HG02973 (cell line): ENCODE measurements around the gene SLC22A17.

Experiments used
- ATAC-seq: cut with Tn5 transposase; IDR thresholded peaks from one replicate; pipeline ENCODE4 v1.9.1; 2021; ENCODE audit warnings: moderate library complexity; ENCODE audit not compliant: unreplicated experiment

Gene SLC22A17

GRCh38 chr14:23364164-23365035 is 11.7 kb upstream of the SLC22A17 start:
- ATAC-seq: no peak

- ATAC-seq: no peak
Measured at GRCh38 chr14:23362200-23362599, 9.5 kb upstream of the SLC22A17 start.

- no peak for ATAC-seq
Measured at GRCh38 chr14:23361763-23362162, 9.1 kb upstream of the SLC22A17 start.

- no peak for ATAC-seq
Measured at GRCh38 chr14:23361320-23361719, 8.6 kb upstream of the SLC22A17 start.

GRCh38 chr14:23360496-23360895 is 7.8 kb upstream of the SLC22A17 start:
- ATAC-seq: no peak

GRCh38 chr14:23359722-23360447 is 7.2 kb upstream of the SLC22A17 start:
- ATAC-seq: no peak

GRCh38 chr14:23359167-23359626 is 6.5 kb upstream of the SLC22A17 start:
- no peak for ATAC-seq

- ATAC-seq: no peak
Measured at GRCh38 chr14:23358553-23359166, 6.0 kb upstream of the SLC22A17 start.

- no peak for ATAC-seq
Measured at GRCh38 chr14:23358042-23358441, 5.4 kb upstream of the SLC22A17 start.

GRCh38 chr14:23357261-23357660 is 4.6 kb upstream of the SLC22A17 start:
- ATAC-seq: no peak

- ATAC-seq: no peak
Measured at GRCh38 chr14:23356662-23357061, 4.0 kb upstream of the SLC22A17 start.

- no peak for ATAC-seq
Measured at GRCh38 chr14:23355871-23356435, 3.3 kb upstream of the SLC22A17 start.

GRCh38 chr14:23354990-23355389 is 2.3 kb upstream of the SLC22A17 start:
- ATAC-seq: no peak

GRCh38 chr14:23353433-23353780 is 720 bp upstream of the SLC22A17 start:
- no peak for ATAC-seq

- no peak for ATAC-seq
Measured at GRCh38 chr14:23351681-23352505, 794 bp downstream of the SLC22A17 start.

GRCh38 chr14:23349156-23349845 is 3.4 kb downstream of the SLC22A17 start:
- no peak for ATAC-seq

GRCh38 chr14:23348297-23348655 is 4.4 kb downstream of the SLC22A17 start:
- ATAC-seq: no peak

- no peak for ATAC-seq
Measured at GRCh38 chr14:23347406-23348296, 5.0 kb downstream of the SLC22A17 start.
